Measurements from ENCODE around the gene PPY. TPM values are rescaled to one million over a fixed set of nuclear protein-coding genes. Genes with fewer than 3 reads are reported as not detected.

The PPY gene
- total and polyA plus RNA-seq, 10 of the 15 experiments (the other 5 are each of a cell fraction or from before 2014, with no cell fraction given): 0.91 TPM; not detected in 9

GRCh38 chr17:43913584-43913983 is 28.7 kb downstream of the PPY start:
- H3K27me3 ChIP-seq (replicated peaks in 1 of 2; ENCODE audit: control insufficient read depth in 2 of 2, insufficient read depth in 2 of 2, low read length in 1 of 2): no peaks in the 10 kb centered on the region; a peak in 1 of 4 replicates
- H3K9me3 ChIP-seq (replicated peaks; ENCODE audit: control insufficient read depth, insufficient read depth, low read length): no peaks in the 10 kb centered on the region; the same call in 2 of the 3 replicates
- no peak overlapping the region for H3K9ac ChIP-seq (ENCODE audit: control insufficient read depth, insufficient read depth, low read length)
- DNase-seq (ENCODE audit: low read depth, low spot score): no peak
- BruUV-seq (replicated peaks): no TSS peak
- intact Hi-C loops (cut with micrococcal nuclease; ENCODE audit: unreplicated experiment): no loop called here
- H4K20me1 ChIP-seq (ENCODE audit: control insufficient read depth, insufficient read depth): no peaks in the 10 kb centered on the region
- no peak overlapping the region for H3K4me3 ChIP-seq
- ChIA-PET RAD21 (ENCODE audit: unreplicated experiment) (interaction anchor here (1.3 kb wide), 1 partner anchor 30 kb away, joined by 3 read pairs; no protein-coding TSS in a partner anchor), CTCF (interaction anchor here (0.8 to 1.5 kb wide), 5 partner anchors 9 to 255 kb away, joined by 3 to 14 read pairs (median 4); partner anchors contain the start of gene PPY), POLR2A (no interaction called here), SMC1A (ENCODE audit: uncharacterized antibody, unreplicated experiment) (interaction anchor here (0.9 kb wide), 1 partner anchor 31 kb away, joined by 4 read pairs; no protein-coding TSS in a partner anchor)
- no peak overlapping the region for H3K27ac ChIP-seq (ENCODE audit: control insufficient read depth, insufficient read depth)
- TF ChIP-seq CBFB (IDR thresholded peaks at IDR 0.05; ENCODE audit: low read depth) (no peak), ZBED1 (IDR thresholded peaks at IDR 0.05; ENCODE audit: borderline replicate concordance) (no peak), SMC3 (IDR thresholded peaks at IDR 0.05; ENCODE audit: borderline replicate concordance, low read length) (no peak), CBX3 (IDR thresholded peaks at IDR 0.05; ENCODE audit: borderline replicate concordance, low read depth) (no peak), FOXK2 (IDR thresholded peaks at IDR 0.05) (no peak), FOS (IDR thresholded peaks at IDR 0.05; ENCODE audit: borderline replicate concordance, extremely low read depth, insufficient read length) (no peak), STAT3 (IDR thresholded peaks at IDR 0.05; ENCODE audit: low read depth, low read length) (no peak), MYC (IDR thresholded peaks at IDR 0.05; ENCODE audit: insufficient read depth, insufficient read length, insufficient replicate concordance, low read length, severe bottlenecking) (no peak), WRNIP1 (IDR thresholded peaks at IDR 0.05; ENCODE audit: borderline replicate concordance, low read depth, low read length) (no peak), NRF1 (conservative IDR thresholded peaks at IDR 0.05; ENCODE audit: low read depth, low read length) (no peak), PKNOX1 (IDR thresholded peaks at IDR 0.05) (no peak), RCOR1 (conservative IDR thresholded peaks at IDR 0.05; ENCODE audit: low read depth, low read length) (no peak), MLLT1 (IDR thresholded peaks at IDR 0.05) (no peak), CHD1 (IDR thresholded peaks at IDR 0.05; ENCODE audit: low read depth, low read length) (no peak), NFYA (IDR thresholded peaks at IDR 0.05; ENCODE audit: borderline replicate concordance, low read depth, low read length) (no peak), YBX1 (IDR thresholded peaks at IDR 0.05) (no peak), ZSCAN29 (IDR thresholded peaks at IDR 0.05) (no peak)
- H3K79me2 ChIP-seq (ENCODE audit: control insufficient read depth, insufficient read depth, low read length): no peaks in the 10 kb centered on the region
- H3K4me2 ChIP-seq (ENCODE audit: control insufficient read depth, insufficient read depth): no peak overlapping the region
- no peak overlapping the region for H2AFZ ChIP-seq (ENCODE audit: control insufficient read depth, low read depth, low read length)
- no peaks in the 10 kb centered on the region for H3K36me3 ChIP-seq (ENCODE audit: control insufficient read depth in 2 of 2, insufficient read depth in 2 of 2, low read length in 1 of 2)
- 5% methylated on average over 6 of the region's 6 CpGs for WGBS (ENCODE audit: insufficient coverage, insufficient replicate concordance, low lambda C conversion rate, missing lambda C conversion rate)
- no peak for ATAC-seq
- in situ Hi-C loops (cut with MboI): no loop called here
- FAIRE-seq: no peak
- H3K4me1 ChIP-seq (ENCODE audit: control insufficient read depth, insufficient read depth, low read length): peaks cover 8% of the 10 kb centered on the region
